Ovary (tissue), 9 donors: ENCODE results near the gene PRDM16. TPM values are rescaled to one million over a fixed set of nuclear protein-coding genes. Genes with fewer than 3 reads are reported as not detected.

Experiments used
- DNase-seq, 5 donors: peaks; one replicate each; pipeline ENCODE4 v3.0.0-alpha.2; 2019 to 2020
- H3K27ac ChIP-seq, 2 donors: fragments of 200-600 bp; one replicate each; pipeline versions ENCODE4 v1.5.1 to v1.8.0; 2019 to 2022
- H3K27me3 ChIP-seq: fragments of 200-600 bp; one replicate; pipeline ENCODE4 v1.8.0; 2022
- H3K36me3 ChIP-seq: fragments of 200-600 bp; sonication (generic); one replicate; pipeline ENCODE4 v1.5.1; 2019
- H3K4me1 ChIP-seq: one replicate; pipeline ENCODE4 v1.8.1; 2013; ENCODE audit warnings: mild to moderate bottlenecking, moderate library complexity; ENCODE audit not compliant: insufficient read depth
- H3K4me3 ChIP-seq: fragments of 200-600 bp; sonication (generic); one replicate; pipeline ENCODE4 v1.5.1; 2017
- H3K9me3 ChIP-seq, 2 donors: fragments of 200-600 bp in 1 of 2; sonication (generic) in 1 of 2; one replicate each; pipeline versions ENCODE4 v1.5.1 to v1.8.1; 2013 to 2019; ENCODE audit warnings: mild to moderate bottlenecking in 1 of 2, moderate library complexity in 1 of 2
- EP300 ChIP-seq: sonication (generic); formaldehyde crosslinking; IDR thresholded peaks from one replicate; pipeline ENCODE4 v1.6.1; 2017; ENCODE audit warnings: antibody characterized with exemption
- POLR2A ChIP-seq: fragments of 450-650 bp; IDR thresholded peaks from one replicate; pipeline ENCODE4 v1.6.1; 2017; ENCODE audit warnings: antibody characterized with exemption, mild to moderate bottlenecking, moderate library complexity
- whole genome bisulfite sequencing, 3 donors: extraction: QIAGEN DNeasy Blood & Tissue Kit in 1 of 3; methylation state at CpG; one replicate each; pipeline versions ENCODE4 v1.1.5 to v1.1.7; 2013 to 2017; 5-methylcytosine and 5-hydroxymethylcytosine counted together
- intact Hi-C, 4 donors: fragments of 100-400 bp; cut with DNase I; formaldehyde crosslinking; loops; one replicate each; pipeline versions ENCODE4 v1.11.0 to v1.15.1; 2022 to 2023
- polyA plus RNA-seq, 2 donors: library from polyadenylated mRNA; stranded (reverse); fragments of 200-250 nt in 1 of 2; fragments of 350-450 nt in 1 of 2; fragmentation: Illumina TruSeq in 1 of 2; extraction: RNeasy Lipid Tissue Mini Kit (QIAGEN cat#74804) in 1 of 2; gene quantifications; one replicate each; pipeline ENCODE4 v1.2.3, GENCODE V29; 2013 to 2014
- total RNA-seq, 7 donors: library from RNA; depleted of rRNA in 2 of 7; stranded (reverse); fragments of >200 nt in 2 of 7; fragmentation: NEBNext Ultra II Directional in 3 of 7; extraction: Animal tissue kit (Norgen Biotek cat#: 25700) in 3 of 7; gene quantifications; one replicate each; pipeline versions ENCODE4 v1.1.0 to v1.2.4, GENCODE V29; 2016 to 2023
- TF ChIP-seq, protein P1 (sequence below), 3 donors: fragments of 450-650 bp in 2 of 3; fragments of 200-600 bp in 1 of 3; IDR thresholded peaks; one replicate each; pipeline versions ENCODE4 v1.5.1 to v1.8.0; 2016 to 2022; ENCODE audit warnings: antibody characterized with exemption in 3 of 3, mild to moderate bottlenecking in 1 of 3
- donor health status: DM: no; HTN: no; CAD: no; lungs with moderate emphysema.
- donor health status: DM: no; HTN: no; CAD: no.
- donor health status: Bipolar disorder and iron deficiency.
- donor health status: DM: yes; HTN: yes; CAD: no.
- donor health status: DM: no; HTN: no; CAD: no.
- donor health status: DM: yes; HTN: yes; CAD: no.

Gene PRDM16
- total and polyA plus RNA-seq, 9 donors: 1.1 to 17.3 (median 3.9) TPM

DNA sequence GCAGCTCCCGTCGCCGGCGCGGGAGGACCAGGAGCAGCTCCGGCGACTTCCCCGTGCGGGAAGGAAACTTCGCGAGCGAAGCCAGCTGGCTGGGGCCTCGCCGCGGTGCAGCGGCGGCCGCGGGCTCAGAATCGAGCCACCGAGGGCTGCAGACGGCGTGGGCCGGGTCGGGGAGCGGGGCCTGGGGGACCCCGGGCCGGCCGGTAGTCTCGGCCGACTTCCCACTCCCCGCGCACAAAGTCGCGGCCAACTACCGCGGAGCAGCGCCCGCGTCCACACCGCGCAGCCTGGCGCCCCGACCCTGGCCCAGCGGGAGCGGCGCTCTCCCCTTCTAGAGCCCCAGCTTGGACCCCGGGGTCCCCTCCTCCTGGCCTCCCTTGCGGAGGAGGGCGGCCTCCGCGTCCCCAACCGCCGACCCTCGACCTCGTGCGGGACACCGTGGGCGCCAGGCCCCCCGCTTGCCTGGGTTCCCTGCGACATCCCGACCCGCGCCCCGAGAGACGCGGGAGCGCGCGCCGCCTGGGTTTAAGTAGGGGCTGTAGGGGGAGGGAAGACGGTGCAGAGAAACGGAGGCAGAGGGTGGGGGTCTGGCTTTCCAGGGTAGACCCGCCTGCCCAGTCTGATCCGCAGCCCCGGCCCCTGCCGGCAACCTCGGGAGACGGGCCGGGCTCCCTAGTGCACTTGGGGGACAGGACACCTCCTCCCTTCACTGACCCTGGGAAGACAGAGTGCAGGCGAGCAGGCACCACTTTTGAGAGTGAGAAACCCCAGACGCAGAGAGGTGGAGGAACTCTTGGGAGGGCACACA lies 4.7 kb downstream of the PRDM16 start:
- H3K27ac ChIP-seq: no peak overlapping the region
- H3K36me3 ChIP-seq: no peaks in the 10 kb centered on the region
- intact Hi-C loops: loop anchor here in 3 of 4 donors (5.0 kb wide), 3 partner anchors 99 to 334 kb away; no protein-coding TSS in a partner anchor
- WGBS, 3 donors: 13 to 25% (median 13%) methylated on average over 51 to 82 of the region's 82 CpGs
- TF ChIP-seq, protein P1, sequence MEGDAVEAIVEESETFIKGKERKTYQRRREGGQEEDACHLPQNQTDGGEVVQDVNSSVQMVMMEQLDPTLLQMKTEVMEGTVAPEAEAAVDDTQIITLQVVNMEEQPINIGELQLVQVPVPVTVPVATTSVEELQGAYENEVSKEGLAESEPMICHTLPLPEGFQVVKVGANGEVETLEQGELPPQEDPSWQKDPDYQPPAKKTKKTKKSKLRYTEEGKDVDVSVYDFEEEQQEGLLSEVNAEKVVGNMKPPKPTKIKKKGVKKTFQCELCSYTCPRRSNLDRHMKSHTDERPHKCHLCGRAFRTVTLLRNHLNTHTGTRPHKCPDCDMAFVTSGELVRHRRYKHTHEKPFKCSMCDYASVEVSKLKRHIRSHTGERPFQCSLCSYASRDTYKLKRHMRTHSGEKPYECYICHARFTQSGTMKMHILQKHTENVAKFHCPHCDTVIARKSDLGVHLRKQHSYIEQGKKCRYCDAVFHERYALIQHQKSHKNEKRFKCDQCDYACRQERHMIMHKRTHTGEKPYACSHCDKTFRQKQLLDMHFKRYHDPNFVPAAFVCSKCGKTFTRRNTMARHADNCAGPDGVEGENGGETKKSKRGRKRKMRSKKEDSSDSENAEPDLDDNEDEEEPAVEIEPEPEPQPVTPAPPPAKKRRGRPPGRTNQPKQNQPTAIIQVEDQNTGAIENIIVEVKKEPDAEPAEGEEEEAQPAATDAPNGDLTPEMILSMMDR (IDR thresholded peaks at IDR 0.05): no peak
- TF ChIP-seq EP300 (no peak), POLR2A (no peak)
- no peaks in the 10 kb centered on the region for H3K9me3 ChIP-seq
- no peak for DNase-seq
- no peaks in the 10 kb centered on the region for H3K27me3 ChIP-seq
- no peak overlapping the region for H3K4me3 ChIP-seq
- peaks cover 3% of the 10 kb centered on the region for H3K4me1 ChIP-seq

DNA sequence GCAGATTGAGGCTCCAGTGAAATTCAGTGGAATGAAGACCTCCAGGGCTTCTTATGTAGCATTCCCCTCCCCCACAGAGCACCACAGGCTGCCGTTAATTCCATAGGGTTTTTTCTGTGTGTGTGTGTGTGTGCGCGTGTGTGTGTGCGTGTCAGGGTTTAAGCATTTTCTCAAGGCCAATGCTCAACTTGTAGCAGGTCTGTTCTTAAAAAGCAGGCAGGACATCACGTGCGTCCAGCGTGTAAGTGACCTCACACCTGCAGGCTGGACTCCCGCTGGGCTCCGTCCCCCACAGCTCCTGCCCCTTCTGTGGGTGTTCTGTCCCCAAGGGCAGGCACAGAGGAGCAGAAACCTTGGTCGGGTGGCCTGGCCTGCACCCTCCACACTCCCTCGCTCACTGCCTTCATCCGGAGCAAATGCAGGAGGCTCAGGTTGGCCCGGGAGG lies 5.3 kb downstream of the PRDM16 start:
- peaks cover 3% of the 10 kb centered on the region for H3K4me1 ChIP-seq
- H3K27ac ChIP-seq: no peak overlapping the region
- no peaks in the 10 kb centered on the region for H3K36me3 ChIP-seq
- 54 to 63% (median 61%) methylated on average over 13 of the region's 13 CpGs for WGBS, 3 donors
- H3K27me3 ChIP-seq: no peaks in the 10 kb centered on the region
- no peaks in the 10 kb centered on the region for H3K9me3 ChIP-seq
- TF ChIP-seq, protein P1 (IDR thresholded peaks at IDR 0.05): no peak
- no peak for TF ChIP-seq POLR2A
- TF ChIP-seq EP300: no peak
- intact Hi-C loops: loop anchor here in 3 of 4 donors (5.0 kb wide), 3 partner anchors 98 to 333 kb away; no protein-coding TSS in a partner anchor
- DNase-seq: no peak
- H3K4me3 ChIP-seq: no peak overlapping the region

DNA sequence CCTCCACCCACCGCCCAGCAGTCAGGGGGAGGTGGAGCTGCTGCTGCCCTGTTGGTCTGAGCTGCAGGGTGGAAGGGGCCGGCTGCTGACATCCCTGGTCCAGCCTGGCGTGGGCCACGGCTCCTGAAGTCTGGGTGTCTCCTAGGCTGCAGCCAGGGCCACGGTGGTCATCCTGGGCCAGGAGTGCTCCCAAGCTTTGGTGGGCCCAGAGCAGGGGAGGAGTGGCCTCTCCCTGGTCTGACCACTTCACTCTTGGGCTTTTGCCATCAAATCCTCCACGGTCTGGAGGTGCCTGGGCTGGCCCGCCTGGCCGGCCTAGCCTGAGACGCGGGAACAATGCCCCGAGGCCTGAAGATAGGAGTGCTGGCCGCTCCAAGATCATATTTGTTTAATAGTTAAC lies 5.8 kb downstream of the PRDM16 start:
- intact Hi-C loops: loop anchor here in 3 of 4 donors (5.0 kb wide), 3 partner anchors 98 to 333 kb away; no protein-coding TSS in a partner anchor
- 81 to 90% (median 89%) methylated on average over 8 to 12 of the region's 12 CpGs for WGBS, 3 donors
- no peak for DNase-seq
- no peaks in the 10 kb centered on the region for H3K9me3 ChIP-seq
- no peaks in the 10 kb centered on the region for H3K27me3 ChIP-seq
- H3K4me1 ChIP-seq: peaks cover 3% of the 10 kb centered on the region
- no peak overlapping the region for H3K27ac ChIP-seq
- no peak overlapping the region for H3K4me3 ChIP-seq
- TF ChIP-seq, protein P1 (IDR thresholded peaks at IDR 0.05): no peak
- TF ChIP-seq EP300: no peak
- no peak for TF ChIP-seq POLR2A
- no peaks in the 10 kb centered on the region for H3K36me3 ChIP-seq

DNA sequence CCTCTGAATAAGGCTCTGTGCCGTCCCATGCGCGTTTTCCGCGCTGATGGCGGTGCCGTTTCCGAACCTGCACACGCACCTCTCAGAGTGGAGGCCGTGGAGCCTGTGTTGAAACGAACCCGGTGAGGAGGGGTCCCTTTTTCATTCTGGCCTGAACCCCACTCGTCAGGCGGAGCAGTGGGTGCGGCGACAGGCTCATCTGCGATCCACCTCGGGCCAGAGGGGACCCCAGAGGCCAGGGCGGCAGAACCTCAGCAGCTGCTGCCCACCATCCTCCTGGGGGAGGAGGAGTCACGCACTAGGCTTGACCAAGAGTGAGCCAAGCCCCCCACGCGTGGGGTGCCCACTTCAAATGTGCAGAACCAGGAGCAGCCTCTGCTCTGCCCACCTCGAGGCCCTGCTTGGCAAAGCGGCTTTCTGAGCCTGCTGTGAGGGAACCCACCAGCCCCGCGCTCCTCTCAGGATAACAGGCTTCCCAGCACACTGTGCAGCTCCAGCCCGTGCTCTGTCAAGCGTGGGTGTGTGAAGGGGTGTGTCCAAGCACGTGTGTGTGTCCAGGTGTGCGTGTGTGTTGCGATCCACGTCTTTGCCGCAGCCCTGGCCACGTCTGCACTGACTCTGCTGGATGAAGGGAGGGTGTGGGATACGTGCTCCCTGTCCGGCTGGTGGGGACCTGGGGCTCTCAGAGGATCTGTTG lies 6.8 kb downstream of the PRDM16 start:
- H3K9me3 ChIP-seq: no peaks in the 10 kb centered on the region
- no peak for DNase-seq
- no peak overlapping the region for H3K4me3 ChIP-seq
- no peak overlapping the region for H3K27ac ChIP-seq
- intact Hi-C loops: no loop called here
- TF ChIP-seq, protein P1 (IDR thresholded peaks at IDR 0.05): no peak
- TF ChIP-seq POLR2A (no peak), EP300 (no peak)
- 86 to 88% (median 86%) methylated on average over 36 of the region's 36 CpGs for WGBS, 3 donors
- H3K27me3 ChIP-seq: no peaks in the 10 kb centered on the region
- H3K4me1 ChIP-seq: peaks cover 2% of the 10 kb centered on the region
- H3K36me3 ChIP-seq: no peaks in the 10 kb centered on the region
